Measurements from ENCODE around the gene ZNF148.
A peak's percentile ranks its signal among the peaks of the same experiment; 100 is the strongest.

Gene ZNF148

DNA sequence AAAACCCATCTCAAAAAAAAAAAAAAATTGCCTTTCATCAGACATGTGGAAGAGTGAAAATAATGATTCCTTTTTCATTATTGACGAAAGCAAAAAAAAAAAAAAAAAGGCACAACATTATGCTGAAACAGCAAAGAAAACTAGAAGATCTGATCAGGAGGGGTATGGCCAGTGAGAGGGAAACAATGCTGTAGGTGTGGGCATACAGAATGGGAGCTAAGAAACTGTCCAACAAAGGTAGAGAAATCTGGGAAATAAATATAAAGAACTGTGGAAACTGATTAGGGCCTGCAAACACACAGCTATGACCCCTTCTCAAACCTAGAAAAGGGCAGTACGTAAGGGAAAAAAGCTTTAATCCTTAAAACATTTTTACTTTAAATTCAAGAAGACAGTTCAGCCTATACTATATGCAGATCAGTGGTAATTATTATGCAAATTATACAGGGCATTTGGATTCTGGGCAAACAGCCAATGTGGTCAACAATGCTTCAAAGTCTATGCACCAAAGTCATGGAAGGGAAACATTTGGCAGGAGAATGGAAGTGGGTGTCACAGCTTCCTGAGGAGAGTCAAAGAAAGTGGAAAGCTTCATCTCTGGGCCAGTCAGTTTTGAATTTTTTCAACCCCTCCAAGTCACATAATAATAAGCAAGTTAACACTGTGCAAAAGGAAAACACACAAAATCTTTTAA, 94.3 kb downstream of the ZNF148 start:
- no peak for DNase-seq

DNA sequence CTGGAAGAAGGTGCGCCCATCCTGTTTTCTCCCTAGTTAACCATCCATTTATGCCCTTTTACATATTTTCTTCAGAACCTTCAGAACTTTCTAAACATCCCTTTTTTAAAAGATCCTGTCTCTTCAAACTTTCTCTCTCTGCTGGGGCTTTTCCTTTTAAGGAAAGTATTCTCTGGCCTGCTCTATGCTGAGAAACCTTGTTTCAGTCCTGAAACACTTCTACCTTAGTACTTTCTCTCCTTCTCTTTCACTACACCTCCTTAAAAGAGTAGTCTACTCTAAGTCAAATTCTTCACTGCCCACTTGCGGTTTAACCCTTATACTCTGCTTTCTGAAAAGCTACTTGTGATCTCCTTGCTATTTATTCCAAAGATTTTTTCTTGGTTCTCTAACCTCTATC, 97.0 kb downstream of the ZNF148 start:
- DNase-seq: no peak

DNA sequence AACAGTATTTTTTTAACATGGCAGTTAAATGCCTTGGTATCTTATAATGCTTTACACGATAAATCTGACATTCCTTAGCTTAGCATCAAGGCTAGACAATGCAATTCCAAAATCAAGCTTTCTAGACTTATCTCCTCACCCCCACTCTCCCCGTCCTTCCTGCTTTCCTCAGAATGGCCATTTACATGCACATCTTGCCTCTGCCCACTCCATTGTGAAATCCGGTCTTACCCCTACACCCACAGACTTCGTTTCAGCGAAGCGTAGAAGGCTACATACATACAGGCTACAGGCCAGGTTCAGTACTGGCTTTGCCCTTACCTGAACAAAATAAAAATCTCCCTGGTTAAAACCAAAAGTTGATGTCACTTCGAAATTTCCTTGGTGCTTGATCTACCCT, 104.0 kb downstream of the ZNF148 start:
- no peak for DNase-seq

- no peak for DNase-seq
These were observed 107.7 kb downstream of the ZNF148 start for GRCh38 chr3:125267460-125267859.

GRCh38 chr3:125266971-125267370, 108.2 kb downstream of the ZNF148 start:
- no peak for DNase-seq

- peak in 1 of 4 experiments; percentile 4 for DNase-seq
These were observed 113.0 kb downstream of the ZNF148 start for GRCh38 chr3:125262161-125262560.

DNA sequence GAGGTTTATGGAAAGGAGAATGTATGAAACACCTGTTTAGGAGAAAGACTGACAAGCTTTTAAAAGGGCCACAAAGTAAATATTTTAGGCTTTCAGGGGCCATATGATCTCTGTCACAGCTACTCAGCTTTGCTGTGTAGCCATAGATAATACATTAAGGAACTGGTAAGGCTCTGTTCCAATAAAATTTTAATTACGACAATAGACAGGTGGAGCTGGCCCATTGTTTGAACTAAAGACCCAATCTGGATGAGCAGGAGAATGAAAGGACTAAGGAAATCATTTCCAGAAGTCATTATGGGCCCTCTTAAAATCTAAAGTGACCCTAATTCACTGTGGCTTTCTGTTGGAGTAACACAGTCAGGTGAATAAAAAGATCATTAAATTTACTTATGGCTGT, 114.1 kb downstream of the ZNF148 start:
- no peak for DNase-seq

GRCh38 chr3:125260158-125260557, 115.0 kb downstream of the ZNF148 start:
- no peak for DNase-seq

DNA sequence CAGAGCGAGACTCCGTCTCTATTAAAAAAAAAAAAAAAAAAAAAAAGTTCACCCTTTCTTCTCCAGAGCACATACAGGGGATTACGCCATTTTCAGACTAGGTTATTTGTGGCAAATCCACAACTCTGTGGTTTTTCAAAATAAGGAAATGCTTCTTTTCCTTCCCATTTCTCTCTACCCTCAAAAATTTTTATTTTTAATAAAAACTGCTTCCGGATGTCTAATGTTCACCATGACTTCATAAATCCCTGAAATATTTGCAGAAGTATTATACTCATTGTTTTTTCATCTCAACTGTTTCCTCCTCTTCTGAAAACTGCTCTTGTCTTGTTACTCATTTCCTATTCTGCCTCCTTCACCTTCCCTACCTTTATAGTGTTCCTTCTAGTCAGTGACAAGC, 117.6 kb downstream of the ZNF148 start:
- peak; percentile 51 to 93 (median 67) for DNase-seq

- DNase-seq: no peak
These were observed 118.5 kb downstream of the ZNF148 start for GRCh38 chr3:125256675-125257074.

DNA sequence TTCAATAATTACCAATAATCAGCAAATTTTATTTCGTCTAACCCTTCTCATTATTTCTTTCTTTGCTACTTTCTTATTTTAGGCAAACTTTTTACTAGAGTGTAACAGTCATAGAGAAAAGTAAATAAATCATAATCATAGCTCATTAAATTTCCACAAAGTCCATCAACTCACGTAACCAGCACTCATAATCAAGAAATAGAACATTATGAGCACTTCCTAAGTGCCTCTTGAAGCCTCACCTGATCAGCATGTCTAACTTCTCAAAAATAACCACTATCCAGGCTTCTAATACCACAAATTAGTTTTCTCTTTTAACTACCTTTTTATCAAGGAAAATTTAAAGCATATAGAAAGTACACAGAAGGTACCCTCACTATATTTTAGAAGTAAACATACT, 124.2 kb downstream of the ZNF148 start:
- no peak for DNase-seq

DNA sequence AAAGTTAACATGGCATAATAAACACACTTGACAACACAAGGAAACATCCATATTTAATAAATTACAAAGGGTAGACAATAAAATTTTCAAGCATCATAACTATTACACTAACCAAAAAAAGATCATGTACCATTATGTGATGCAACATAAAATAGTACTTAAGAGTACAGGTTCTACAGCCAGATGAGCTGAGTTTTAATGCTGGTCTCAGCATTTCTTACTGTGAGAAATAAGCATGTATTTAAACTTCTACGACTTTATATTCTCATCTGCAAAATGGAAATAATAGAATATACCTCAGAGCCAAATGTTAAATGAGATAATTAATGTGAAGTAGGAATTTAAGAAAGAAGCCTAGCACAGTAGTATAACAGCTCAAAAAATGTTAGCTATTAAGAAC, 128.9 kb downstream of the ZNF148 start:
- no peak for DNase-seq

DNA sequence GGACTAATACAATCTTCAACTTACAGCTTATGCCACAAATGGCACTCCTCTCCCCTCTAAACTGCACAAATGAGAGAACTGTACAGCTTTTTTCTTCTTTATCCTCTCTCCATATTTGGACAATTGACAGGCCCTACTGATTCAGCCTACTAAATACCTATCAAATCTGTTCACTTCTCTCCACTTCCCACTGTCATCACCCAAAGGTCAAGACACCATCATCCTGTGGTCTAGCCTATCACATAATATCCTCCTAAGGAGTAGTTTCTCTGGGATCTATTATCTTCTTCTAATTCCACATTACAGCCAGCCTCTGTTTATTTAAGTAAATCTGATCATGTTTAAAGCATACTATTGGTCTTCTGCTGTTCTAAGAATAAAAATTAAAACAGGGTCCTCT, 129.6 kb downstream of the ZNF148 start:
- DNase-seq: no peak

DNA sequence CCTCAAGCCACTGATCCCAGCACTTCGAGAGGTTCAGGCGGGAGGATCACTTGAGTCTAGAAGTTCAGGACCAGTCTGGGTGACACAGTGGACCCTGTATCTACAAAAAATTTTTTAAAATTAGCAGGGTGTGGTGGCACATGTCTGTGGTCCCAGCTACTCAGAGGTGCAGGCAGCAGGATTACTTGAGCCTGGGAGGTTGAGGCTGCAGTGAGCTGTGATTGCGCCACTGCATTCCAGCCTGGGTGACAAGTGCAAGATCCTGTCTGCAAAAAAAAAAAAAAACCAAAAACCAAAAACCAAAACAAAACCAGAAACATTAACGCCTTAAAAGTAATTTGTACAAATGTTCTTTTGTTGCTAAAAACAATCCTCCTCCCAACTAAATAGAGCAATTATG, 134.6 kb downstream of the ZNF148 start:
- peak in 1 of 4 experiments; percentile 2 for DNase-seq

DNA sequence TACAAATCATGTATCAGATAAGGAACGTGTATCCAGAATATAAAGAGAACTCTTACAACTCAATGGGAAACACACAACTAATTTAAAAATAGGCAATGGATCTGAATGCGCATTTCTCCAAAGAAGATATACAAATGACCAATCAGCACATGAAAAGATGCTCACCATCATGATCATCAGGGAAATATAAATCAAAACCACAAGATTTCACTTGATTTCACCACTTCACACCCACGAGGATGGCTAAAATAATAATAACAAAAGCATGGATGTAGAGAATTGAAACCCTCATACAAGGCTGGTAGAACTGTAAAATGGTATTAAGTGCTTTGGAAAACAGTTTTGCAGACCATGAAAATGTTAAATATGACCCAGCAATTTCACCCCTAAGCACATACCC, 135.9 kb downstream of the ZNF148 start:
- DNase-seq: peak in 3 of 4 experiments; percentile 9 to 45 (median 11)

DNA sequence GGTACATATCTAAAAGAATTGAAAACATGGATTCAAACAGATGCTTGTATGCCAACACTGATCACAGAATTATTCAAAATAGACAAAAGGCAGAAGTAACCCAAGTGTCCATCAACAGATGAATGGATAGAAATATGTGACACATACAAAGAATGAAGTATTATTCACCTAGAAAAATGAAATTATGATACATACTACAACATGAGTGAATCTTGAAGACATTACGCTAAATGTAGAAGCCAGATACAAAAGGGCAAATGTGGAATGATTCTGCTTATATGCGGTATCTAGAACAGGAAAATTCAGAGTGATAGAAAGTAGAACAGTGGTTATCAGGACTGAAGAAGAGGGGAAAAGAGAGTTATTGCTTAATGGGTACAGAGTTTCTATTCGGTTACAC, 136.4 kb downstream of the ZNF148 start:
- no peak for DNase-seq

DNA sequence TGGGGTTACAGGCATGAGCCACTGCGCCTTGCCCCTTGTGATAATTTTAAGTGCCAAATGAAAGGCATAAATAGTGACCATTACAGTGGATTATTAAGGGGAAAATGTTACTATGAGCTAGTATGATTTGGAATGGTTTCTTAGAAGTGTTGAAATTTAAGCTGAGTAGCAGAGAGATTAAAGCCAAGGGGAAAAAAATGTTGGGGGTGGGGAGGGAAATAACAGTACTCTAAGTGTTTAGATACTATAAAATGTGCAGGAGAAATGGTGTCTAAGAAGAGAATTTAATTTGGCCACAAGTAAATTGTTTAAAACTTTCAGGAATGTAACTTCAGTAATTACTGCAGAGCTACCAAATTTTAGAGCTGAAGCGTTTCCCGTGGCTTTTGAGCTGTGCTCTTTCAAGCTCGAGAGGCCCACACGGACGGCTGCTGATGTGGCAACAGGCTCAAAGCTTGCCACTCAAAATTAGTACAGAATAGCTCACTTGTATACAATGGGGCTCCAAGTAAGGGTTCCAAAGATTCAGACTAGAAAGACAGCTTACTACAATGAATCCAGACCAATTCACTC, 138.7 kb downstream of the ZNF148 start:
- no peak for DNase-seq

DNA sequence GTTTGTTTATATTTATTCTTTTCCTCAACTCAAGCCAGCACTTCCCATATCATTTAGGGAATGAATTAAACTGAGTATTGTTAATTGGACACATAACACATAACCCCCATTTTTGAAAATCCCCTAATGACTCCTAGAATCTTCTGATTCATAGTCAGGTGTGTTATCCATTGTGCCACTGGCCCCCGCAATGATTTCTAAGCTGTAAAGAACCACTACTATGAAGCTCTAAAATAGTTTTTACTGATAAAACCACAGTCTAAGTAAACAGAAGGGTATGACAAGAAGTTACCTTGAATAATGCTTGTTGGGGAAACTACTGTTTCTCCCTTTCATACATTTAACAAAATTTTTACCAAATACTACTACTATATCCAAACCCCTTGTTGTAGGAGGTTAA, 140.3 kb downstream of the ZNF148 start:
- DNase-seq: no peak

DNA sequence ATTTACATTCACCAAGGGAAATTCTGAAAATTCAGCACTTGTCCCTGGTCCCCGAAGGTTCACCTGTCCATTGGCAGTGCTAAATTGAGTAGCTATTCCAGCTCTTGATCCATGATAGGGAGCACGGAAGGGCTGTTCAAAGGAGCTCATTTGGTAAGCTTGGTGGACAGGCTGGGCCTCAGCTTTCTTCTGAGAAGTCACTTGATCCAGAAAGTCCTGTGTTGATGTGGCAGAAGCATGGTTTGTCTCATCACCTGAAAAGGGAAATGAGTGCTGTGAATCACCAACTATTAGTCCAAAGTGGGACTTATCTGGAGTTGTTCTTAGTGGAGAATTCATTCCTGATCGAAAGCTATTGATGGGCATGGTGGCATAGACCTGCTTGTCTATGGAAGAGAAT, 142.7 kb downstream of the ZNF148 start:
- DNase-seq: no peak

DNA sequence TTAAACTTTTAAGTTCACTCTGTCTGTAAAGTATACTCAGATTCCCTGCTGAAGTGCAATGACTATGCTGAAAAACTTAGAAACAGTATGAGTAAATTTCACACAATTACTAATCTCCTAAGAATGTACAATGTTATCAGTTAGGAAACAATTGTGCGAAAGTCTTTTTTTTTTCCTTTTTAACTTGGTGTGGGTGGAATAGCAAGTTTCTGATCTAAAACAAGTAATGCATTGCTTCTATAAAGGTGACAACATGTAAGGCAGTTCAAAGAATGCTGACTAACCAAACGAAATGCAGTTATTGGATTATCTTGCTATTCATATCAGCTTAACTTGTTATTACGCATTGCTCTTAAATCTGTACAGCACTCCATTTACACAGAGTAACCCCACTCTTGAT, 143.2 kb downstream of the ZNF148 start:
- DNase-seq: no peak

GRCh38 chr3:125229707-125230106, 145.4 kb downstream of the ZNF148 start:
- no peak for DNase-seq

DNA sequence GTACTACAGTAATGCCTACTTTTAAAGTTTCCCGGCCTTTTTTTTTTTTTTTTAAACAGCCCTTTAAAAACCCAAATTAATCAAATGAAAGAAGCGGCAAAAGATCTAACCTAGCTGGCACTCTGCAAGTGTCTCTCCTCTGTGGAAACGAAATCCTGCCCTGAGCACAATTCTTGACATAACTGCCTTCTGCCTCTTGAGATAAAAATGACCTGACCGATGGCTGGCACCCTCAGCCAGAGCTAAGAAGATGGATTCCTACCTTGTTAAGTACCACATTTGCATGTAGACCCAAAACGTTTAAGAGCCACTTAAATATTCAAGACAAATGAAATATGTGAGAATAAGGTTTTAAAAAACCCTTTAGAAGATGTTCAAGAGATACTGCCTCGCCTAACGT, 146.0 kb downstream of the ZNF148 start:
- no peak for DNase-seq

GRCh38 chr3:125221831-125222230, 153.3 kb downstream of the ZNF148 start:
- DNase-seq: peak in 3 of 4 experiments; percentile 31 to 43 (median 33)

- DNase-seq: peak; percentile 18 to 49 (median 35)
These were observed 154.2 kb downstream of the ZNF148 start for GRCh38 chr3:125220727-125221429.
